ENCODE data around the gene ATP7A.
"Not testable (repeated sequence)": the region's sequence is repeated elsewhere in the genome, so short reads cannot be mapped to it uniquely, and the experiment has no call there.

Gene ATP7A

DNA sequence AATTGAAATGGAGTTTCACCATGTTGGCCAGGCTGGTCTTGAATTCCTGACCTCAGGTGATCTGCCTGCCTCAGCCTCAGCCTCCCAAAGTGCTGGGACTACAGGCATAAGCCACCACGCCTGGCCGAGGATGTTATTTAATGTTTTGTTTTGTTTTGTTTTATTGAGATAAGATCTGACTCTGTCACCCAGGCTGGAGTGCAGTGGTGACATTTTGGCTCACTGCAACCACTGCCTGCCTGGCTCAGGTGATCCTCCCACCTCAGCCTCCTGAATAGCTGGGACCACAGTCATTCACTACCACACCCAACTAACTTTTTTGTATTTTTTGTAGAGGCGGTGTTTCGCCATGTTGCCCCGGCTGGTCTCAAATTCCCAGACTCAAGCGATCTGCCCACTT, 34.5 kb downstream of the ATP7A start:
- not testable (repeated sequence) for DNase-seq (ENCODE audit: low read depth in 1 of 2, low spot score in 1 of 2)

DNA sequence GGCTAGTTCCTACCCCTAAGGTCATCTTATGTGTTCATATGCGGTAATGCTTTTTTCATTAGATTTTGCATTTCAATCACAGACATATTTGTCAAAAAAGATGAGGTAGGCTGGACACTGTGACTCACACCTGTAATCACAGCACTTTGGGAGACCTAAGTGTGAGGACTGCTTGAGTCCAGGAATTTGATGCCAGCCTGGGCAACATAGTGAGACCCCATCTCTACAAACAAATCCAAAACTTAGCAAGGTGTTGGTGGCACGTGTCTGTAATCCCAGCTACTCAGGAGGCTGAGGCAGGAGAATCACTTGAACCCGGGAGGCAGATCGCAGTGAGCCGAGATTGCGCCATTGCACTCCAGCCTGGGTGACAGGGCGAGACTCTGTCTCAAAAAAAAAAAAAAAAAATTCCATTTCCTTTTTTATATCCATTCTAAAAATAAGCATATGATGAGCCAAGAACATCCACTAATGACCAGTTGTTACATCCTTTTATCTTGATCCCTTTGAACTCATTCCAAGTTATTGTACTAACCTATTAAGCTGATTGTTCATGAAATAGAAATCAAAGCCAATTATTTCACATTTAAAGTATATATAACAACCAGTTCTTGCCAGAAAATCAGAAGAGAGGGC, 35.5 kb downstream of the ATP7A start:
- no peak for DNase-seq (ENCODE audit: low read depth in 1 of 2, low spot score in 1 of 2)

DNA sequence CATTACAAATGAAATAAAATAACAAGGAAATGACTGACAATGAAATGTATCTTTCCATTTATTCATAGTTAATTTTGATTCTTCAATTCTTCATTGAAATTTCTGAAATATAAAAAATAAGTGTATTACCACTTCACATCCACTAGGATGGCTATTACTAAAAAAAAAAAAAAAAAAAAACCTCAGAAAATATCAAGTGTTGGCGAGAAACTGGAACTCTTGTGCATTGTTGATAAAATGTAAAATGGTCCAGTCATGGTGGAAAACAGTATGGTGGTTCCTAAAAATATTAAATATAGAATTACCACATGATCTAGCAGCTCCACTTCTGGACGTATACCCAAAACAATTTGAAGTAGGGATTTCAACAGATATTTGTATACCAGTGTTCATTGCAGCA, 36.1 kb downstream of the ATP7A start:
- DNase-seq (ENCODE audit: low read depth in 1 of 2, low spot score in 1 of 2) = no peak

DNA sequence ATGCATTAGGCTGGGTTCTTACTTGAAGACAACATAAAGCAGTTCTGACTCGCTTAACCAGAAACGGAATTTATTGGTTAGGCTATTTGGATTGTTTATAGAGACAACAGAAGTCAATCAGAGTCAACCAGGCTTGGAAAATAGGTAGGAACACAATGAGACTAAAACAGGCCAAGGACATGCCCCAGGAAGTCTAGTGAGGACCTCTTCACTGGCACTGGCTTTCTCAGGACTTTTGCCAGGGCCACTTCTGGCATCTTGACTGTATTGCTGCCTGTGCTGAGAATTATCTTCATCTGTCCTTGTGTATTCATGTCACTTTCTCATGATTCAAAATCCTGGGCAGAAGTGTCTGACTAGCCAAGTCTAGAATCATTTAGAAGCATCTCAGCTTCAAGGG, 39.3 kb downstream of the ATP7A start:
- no peak for DNase-seq (ENCODE audit: low read depth in 1 of 2, low spot score in 1 of 2)

DNA sequence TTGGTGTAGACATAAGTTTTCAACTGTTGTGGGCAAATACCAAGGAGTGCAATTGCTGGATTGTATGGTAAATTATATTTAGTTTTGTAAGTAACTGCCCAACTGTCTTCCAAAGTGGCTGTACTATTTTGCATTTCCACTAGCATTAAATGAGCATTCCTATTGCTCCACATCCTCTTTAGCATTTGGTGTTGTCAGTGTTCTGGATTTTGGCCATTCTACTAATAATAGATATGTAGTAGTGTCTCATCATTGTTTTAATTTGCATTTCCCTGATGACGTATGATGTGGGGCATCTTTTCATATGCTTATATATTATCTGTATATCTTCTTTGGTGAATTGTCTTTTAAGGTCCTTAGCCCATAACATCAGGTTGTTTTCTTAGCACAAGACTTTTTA, 41.7 kb downstream of the ATP7A start:
- DNase-seq (ENCODE audit: low read depth in 1 of 2, low spot score in 1 of 2) = no peak

DNA sequence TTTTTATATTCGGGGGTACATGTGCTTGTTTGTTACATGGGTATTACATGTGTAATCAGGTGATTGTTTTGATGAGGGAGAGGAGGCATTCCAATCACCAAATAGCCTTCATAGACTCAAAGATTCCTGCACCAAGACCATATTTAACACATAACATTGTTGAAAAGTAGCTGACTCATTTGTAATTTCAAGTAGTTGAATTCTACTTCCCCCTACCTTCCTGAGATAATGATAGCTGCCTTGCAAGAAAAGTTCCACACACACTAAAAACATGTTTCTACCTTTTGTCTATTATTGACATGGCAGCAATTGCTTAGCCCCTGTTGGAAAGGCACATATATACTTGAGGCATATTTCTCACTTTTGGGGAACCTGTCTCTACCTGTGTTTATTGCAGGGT, 42.8 kb downstream of the ATP7A start:
- DNase-seq (ENCODE audit: low read depth in 1 of 2, low spot score in 1 of 2) = no peak

DNA sequence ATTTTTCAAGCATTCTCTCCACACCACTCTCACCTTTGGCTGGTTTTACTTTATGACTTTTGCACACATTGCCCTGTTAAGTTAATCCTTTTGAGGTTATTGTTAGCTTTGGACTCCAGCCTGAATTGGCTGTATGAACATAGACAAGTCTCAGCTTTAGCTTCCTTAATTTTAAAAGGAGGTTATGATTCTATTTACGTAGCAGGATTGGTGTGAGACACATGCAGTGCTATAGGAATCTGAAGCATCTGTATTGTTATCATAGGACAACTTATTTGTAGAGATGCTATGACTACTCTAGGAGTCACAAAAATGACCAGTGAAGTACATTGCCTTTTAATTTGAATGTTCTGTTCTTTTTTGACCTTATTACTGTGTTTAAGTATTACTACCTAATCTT, 43.2 kb downstream of the ATP7A start:
- DNase-seq (ENCODE audit: low read depth in 1 of 2, low spot score in 1 of 2) = no peak

DNA sequence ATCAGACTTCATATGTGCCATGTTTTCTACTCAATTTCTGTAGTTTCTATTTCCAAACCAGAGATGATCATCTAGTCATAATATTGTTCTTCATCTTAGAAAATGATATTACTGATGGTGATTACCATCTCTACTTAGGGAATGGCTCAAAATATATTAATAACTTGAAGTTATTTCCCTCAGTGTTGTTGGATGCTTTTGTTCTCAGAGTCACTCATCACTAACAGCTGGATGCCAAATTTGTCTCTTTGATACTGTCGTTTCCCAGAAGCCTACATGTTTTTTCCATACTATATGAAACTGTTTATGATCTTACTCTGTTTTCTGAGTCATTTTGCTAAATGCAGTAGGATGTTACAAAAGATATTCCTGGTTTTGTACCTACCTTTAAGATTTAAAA, 50.1 kb downstream of the ATP7A start:
- no peak for DNase-seq (ENCODE audit: low read depth in 1 of 2, low spot score in 1 of 2)

DNA sequence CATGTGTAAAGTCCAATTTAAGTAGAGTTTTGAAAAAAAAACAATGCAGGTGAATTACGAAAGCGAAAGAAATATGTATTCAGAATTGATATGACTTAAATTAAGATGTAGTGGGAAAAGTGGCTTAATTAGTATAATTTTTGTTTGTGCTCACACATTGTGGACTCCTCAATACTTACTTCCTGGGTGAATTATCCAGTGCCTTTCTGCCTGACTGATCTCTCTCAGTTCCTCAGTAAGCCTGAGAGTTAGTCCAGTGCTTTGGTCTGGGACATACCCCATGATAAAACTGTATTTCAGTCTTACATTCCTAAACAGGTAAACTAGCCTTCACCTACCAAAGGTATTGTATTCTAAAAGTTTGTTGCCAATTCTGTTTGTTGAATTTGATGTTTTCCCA, 50.6 kb downstream of the ATP7A start:
- no peak for DNase-seq (ENCODE audit: low read depth in 1 of 2, low spot score in 1 of 2)

DNA sequence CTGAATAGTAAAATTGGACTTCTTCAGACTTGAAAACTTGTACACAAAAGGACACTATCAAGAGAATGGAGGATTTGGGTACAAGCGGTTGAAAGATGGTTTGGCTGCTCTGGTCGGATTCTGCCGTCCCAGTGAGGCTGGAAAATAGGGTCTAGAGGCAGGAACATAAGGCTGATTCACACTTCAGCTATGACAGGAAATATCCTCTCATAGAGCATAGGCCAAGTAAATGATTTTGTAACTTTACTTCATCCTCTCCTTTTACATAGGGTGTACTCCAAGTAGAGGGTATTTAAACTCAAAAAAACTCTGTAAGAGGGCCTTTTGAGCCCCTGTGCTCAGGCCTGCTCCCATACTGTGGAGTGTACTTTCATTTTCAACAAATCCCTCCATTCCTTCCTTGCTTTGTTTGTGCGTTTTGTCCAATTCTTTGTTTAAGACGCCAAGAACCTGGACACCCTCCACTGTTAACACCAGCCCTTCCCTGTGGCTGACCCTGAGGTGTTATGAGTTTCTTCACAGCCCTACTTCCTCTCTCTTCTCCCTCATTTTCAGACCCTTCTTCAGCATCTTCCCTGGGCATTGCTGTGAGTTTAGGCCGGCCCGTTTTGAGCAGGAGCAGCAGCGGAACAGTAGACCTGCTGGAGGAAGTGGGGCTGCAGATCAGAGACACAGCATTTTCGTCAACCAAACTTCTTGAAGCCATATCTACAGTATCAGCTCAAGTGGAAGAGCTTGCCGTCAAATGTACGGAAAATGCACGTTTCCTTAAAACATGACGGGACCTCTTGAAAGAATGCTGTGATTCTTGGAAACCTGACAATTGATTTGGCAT, 51.8 kb downstream of the ATP7A start:
- no peak for DNase-seq (ENCODE audit: low read depth in 1 of 2, low spot score in 1 of 2)

DNA sequence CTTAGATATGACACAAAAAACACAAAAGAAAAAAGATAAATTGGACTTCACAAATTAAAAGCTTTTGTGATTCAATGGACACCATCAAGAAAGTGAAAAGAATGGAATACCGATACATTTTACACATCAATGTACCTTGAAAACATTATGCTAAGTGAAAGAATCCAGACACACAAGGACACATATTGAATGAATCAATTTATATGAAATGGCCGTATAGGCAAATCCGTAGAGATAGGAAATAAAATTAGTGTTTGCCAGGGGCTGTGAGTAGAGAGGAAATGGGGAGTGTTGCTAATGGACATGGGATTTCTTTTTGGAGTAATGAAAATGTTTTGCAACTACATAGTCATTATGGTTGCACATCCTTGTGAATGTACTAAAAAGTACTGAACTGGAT, 55.9 kb downstream of the ATP7A start:
- no peak for DNase-seq (ENCODE audit: low read depth in 1 of 2, low spot score in 1 of 2)

DNA sequence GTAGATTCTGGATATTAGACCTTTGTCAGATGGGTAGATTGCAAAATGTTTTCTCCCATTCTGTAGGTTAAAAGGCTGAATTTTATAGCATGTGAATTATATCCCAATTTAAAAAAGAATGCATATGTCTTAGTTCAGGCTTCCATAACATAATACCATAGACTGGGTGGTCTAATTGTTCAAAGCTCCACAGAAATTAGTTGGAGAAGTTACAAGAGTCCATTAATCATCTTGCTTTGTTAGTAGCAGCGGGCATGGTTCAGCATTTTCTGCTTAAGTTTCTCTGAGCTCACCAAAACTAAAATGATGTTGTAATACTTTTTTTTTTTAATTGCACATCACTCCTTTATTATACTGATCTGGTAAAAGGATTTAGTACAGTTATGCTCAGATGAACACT, 57.1 kb downstream of the ATP7A start:
- DNase-seq (ENCODE audit: low read depth in 1 of 2, low spot score in 1 of 2) = no peak

DNA sequence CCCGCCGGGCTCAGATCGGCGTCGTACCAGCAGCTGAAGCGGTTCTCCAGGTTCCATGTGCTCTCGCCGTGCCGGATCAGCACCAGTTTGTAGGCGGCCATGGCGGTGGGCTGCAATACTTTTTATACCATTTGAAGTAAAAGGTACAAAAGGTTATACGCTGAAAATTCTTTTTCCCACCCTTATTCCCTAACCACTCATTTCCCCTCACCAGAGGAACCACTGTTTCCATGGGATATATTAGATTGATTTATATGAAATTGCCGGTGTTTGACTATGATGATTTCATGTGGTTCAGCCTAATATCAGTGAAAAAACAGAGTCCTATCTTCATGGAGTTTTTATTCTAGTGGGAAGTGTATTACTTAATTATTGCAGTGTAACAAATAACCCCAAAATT, 59.0 kb downstream of the ATP7A start, which contains the start of gene PGAM4:
Gene PGAM4 (minus strand): TSS at position 101 of the 400 bp plus-strand sequence. CDS start 0 bp downstream, at position 101.
- no peak for DNase-seq (ENCODE audit: low read depth in 1 of 2, low spot score in 1 of 2)

DNA sequence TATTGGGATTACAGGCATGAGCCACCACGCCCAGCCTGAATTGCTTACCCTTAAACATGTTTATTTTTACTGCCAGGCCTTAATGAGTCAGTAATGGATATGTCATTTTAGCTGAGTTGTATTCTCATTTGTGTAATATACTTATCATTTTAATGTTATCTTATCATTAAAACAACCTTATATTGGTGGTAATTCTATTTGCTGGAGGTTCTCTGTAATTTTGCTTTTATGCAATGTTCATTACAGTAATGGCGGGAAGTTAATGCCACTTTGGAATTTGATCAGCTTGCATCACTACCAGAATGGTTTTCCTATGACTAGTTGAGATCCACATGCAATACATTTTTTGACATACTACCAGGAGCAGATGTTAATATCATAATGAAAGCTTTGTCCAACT, 65.3 kb downstream of the ATP7A start:
- DNase-seq (ENCODE audit: low read depth in 1 of 2, low spot score in 1 of 2) = no peak

DNA sequence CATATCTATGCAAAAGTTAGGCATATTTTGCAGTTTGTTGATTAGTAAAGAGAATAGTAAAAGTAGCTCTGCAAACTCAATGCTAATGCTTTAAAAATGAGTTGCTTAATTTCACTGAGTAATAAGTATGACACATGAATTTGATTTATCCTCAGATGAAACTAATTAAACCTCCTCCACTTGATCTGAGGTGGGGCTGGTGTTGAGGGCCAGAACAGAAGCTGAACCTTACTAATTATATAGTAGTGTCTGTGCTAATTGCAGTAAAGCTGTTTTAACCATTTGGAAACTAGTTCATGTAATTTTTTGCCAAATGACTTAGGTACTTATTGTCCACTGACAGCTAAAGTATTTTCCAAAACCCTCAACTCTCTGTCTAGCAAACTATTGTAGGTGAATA, 66.6 kb downstream of the ATP7A start:
- DNase-seq (ENCODE audit: low read depth in 1 of 2, low spot score in 1 of 2) = no peak

DNA sequence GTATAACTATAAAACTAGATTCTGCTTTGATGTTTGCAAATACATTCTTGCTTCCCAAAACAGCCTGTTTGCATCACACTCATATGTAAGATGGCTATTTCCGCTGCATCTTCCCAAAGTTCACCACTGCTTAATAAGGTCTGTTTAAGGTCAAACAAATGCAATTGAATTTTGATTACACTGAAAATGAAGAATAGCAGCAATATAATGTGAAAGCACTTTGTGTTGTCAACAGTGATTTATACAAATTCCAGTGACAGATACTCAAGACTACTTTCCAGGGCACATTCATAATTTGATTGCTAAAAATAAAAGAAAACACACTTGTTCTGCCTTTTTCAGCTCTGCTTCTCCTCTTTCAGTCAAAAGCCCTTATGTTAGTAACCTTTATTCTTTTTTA, 67.0 kb downstream of the ATP7A start:
- no peak for DNase-seq (ENCODE audit: low read depth in 1 of 2, low spot score in 1 of 2)

DNA sequence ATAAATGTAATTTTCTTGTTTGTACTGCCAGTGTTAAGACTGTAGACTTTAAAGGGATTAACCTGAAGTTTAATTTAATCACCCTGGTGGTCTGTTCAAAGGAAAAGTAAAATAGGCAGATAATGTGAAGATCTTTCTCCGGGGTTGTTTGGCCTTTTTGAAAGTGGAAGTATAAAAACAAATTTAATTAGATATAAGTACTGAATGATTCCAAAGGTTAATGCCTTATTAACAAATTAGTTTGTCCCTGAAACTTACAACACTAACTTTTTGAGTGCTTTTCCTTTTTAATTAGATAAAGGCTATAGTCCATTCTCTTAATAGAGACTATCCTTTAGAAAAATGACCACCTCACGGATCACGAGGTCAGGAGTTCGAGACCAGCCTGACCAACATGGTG, 69.4 kb downstream of the ATP7A start:
- no peak for DNase-seq (ENCODE audit: low read depth in 1 of 2, low spot score in 1 of 2)

DNA sequence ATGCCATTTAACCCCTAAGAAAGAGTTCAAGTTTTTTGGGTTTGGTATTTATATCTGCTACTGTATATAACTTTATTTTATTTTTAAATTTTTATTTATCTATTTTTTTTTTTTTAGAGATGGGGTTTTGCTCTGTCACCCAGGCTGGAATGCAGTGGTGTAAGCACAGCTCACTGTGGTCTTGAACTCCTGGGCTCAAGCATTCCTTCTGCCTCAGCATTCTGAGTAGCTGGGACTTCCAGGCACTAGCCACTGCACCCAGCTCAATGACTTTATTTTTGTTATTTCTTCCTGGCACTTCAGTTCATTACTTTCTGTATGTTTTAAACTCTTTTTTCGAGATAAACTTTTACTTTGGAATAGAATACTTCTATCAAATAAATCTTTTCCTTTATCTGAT, 101.4 kb downstream of the ATP7A start:
- no peak for DNase-seq (ENCODE audit: low read depth in 1 of 2, low spot score in 1 of 2)

DNA sequence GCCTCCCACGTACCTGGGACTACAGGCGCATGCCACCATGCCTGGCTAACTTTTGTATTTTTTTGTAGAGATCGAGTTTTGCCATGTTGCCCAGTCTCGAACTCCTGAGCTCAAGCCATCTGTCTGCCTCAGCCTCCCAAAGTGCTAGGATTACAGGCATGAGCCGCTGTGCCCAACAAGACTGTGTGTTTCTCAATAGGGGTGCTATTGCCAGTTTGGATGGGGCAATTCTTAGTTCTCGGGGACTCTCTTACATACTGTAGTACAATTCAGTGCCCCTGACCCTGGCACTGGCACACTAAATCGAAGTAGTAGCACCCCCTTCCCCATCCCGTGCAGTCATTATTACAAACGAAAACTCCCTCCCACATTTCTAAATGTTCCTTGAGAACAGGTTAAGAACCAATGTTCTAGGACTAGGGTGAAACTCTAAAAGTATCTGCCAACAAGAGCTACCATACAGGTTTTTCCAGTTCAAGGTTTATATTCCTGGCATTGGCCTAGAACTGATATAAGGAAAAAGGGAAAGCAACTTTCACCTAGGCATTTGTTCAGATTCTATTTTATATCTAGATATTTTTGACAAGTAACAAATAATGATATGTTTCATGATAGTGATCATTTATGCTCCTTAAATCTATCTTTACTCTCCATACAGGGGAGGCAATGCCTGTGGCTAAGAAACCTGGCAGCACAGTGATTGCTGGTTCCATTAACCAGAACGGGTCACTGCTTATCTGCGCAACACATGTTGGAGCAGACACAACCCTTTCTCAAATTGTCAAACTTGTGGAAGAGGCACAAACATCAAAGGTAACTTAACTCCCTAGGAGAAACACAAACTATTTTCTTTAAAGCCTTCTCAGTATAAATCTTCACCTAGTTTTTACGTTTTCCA, 109.3 kb downstream of the ATP7A start:
- DNase-seq (ENCODE audit: low read depth in 1 of 2, low spot score in 1 of 2) = no peak

DNA sequence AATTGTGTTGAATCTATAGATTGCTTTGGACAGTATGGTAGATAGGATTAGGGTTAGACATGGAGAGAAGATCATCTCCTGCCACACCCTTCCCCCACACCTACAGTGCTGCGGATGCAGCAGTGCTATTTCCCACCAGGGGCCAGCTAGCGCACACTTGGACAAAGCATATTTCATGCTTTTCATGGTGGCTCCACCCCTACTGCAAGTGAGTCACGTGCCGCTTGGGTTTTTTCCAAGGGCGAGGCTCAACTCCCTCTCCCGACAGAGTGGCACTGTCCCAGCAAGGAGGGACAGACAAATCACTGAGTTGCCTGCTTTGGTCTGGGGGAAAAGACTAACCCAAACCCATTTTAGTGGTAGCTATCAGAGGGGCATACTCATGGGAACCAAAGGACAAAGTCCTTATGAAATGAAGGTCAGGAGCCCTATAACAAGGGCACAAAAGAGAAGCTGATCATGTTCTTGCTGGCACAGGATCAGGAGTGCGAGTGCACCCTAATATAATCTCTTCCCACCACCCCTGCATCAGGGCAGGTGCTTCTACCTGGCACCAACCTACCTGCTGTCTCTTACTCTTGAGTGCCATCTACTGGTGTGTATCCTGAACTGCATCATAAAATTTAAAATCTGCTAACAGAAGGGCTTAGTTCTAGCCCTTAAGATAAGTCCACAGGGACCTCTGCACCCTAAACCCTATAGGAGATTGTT, 114.0 kb downstream of the ATP7A start:
- DNase-seq (ENCODE audit: low read depth in 1 of 2, low spot score in 1 of 2) = peak in 1 of 2 donors; percentile 10

DNA sequence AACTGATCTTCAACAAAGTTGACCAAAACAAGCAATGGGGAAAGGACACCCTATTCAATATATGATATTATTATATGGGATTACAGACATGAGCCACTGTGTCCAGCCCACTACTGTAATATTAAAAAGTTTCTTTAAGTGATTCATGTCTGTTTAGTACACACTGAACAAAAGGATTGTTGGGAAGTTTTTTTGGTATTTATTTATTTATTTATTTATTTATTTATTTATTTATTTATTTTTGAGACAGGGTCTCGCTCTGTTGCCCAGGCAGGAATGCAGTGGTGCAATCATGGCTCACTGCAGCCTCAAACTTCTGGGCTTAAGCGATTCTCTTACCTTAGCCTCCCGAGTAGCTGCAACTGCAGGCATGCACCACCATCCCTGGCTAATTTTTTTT, 117.3 kb downstream of the ATP7A start:
- DNase-seq (ENCODE audit: low read depth in 1 of 2, low spot score in 1 of 2) = no peak
